Measurements from ENCODE around the gene NOTUM.

DNA sequence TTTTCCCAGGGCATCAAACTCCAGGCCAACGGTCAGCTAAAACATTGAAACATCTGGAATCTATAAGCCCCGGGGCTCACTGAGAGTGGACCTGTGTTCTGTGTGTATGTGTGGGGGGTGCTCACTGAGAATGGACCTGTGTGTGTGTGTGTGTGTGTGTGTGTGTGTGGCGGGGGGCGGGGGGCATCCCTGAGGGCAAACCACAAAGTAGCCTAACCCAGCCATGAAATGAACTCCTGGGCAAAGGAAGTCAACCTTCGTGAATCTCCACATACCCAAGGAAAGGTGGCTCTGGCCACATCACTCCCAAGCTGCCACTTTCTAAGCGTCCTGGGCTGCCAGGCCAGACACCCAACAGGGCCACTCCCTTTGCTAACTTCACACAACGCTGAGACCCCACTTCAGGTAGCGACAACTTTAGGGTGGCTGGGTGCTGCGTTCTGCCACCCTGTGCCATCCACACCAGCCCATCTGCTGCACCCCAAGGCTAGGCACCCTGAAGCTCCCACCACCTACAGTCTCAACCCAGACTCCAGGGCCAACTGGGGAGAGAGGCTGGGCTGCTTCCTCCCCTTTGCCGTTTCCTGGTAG lies 35.0 kb downstream of the NOTUM start:
- TF ChIP-seq HOXC10 (CRISPR knock-in tag; IDR thresholded peaks at IDR 0.05) (no peak), ZBTB17 (tag by site-specific recombination; IDR thresholded peaks at IDR 0.05) (no peak), CTCF (tag by site-specific recombination; IDR thresholded peaks at IDR 0.05) (no peak), ZBTB8A (tag by site-specific recombination; IDR thresholded peaks at IDR 0.05) (no peak), ZBTB26 (tag by site-specific recombination; optimal IDR thresholded peaks at IDR 0.05) (no peak), ZFHX2 (tag by site-specific recombination; conservative IDR thresholded peaks at IDR 0.05) (no peak), ZNF549 (tag by site-specific recombination; IDR thresholded peaks at IDR 0.05) (no peak)

Measured in HEK293 (cell line).